SJCRH30 (cell line): ENCODE data around the gene RALBP1. TPM values are rescaled to one million over a fixed set of nuclear protein-coding genes. Genes with fewer than 3 reads are reported as not detected.
A peak's percentile ranks its signal among the peaks of the same experiment; 100 is the strongest.
"Not testable (repeated sequence)": the region's sequence is repeated elsewhere in the genome, so short reads cannot be mapped to it uniquely, and the experiment has no call there.

Experiments used
- DNase-seq, 2 experiments: peaks; one replicate each; pipeline ENCODE4 v3.0.0-alpha.2; 2015 to 2020
- H3K27ac ChIP-seq: fragments of 250-450 bp; sonication (Bioruptor Pico); 2 replicates; pipeline ENCODE4 v1.5.1; 2020; ENCODE audit warnings: mild to moderate bottlenecking, moderate library complexity
- H3K27me3 ChIP-seq: fragments of 250-450 bp; sonication (Bioruptor Pico); 2 replicates; pipeline ENCODE4 v1.5.1; 2020; ENCODE audit warnings: mild to moderate bottlenecking, moderate library complexity
- H3K36me3 ChIP-seq: fragments of 250-450 bp; sonication (Bioruptor Pico); 2 replicates; pipeline ENCODE4 v1.5.1; 2020; ENCODE audit warnings: mild to moderate bottlenecking, moderate library complexity
- H3K4me1 ChIP-seq: fragments of 250-450 bp; sonication (Bioruptor Pico); 2 replicates; pipeline ENCODE4 v1.5.1; 2020; ENCODE audit warnings: mild to moderate bottlenecking, moderate library complexity
- H3K4me3 ChIP-seq: fragments of 250-450 bp; sonication (Bioruptor Pico); 2 replicates; pipeline ENCODE4 v1.5.1; 2020; ENCODE audit warnings: mild to moderate bottlenecking, moderate library complexity
- H3K9me3 ChIP-seq: fragments of 250-450 bp; sonication (Bioruptor Pico); replicated peaks from 2 replicates; pipeline ENCODE4 v1.5.1; 2020; ENCODE audit warnings: mild to moderate bottlenecking, moderate library complexity
- total RNA-seq: library from RNA; depleted of rRNA; stranded (reverse); fragments of >200 nt; shearing (Covaris generic); gene quantifications from 2 replicates; pipeline ENCODE4 v1.2.3, GENCODE V29; 2014; rRNA removed

RALBP1 gene
- total RNA-seq, result 29.7 and 34.7 TPM in 2 replicates

DNA sequence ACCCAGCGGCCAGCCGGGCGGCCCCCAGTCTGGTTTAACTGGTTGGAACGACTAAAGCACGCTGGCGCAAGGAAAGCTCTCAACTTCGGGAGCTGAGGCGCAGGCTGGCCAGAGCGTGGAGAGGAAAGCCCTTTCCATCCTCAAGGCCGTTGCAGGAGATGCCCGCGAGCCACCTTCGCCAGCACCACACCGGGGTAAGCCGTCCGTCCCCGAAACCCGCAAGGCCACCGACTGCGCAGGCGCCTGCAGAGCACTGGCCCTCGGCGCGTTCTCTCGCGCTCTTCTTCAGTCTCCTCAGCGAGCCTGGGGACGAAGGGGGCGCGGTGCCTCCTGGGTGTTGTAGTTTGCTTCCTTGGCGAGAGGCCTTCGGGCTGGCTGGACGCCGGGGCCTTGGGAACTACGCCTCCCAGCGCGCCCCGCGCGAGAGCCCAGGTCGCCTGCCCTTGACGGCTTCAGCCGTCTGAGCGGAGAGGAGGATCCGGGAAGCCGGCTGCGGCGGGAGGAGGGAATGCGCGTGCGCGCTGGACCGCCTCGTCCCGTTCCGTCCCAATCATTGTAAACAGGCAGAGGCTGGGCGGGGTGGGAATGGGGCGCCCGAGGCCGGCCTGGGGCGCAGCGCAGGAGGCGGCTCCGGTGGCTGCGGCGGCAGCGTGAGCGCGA is at the start of gene RALBP1:
Gene RALBP1 (plus strand): TSS at position 531 of the 660 bp plus-strand sequence. CDS start 37,533 bp downstream, outside the sequence.
- Histone ChIP-seq H3K27me3 (no peaks in the 10 kb centered on the region), H3K9me3 (no peaks in the 10 kb centered on the region), H3K4me1 (no peaks in the 10 kb centered on the region), H3K27ac (peak within 1 kb of the TSS; percentile 66), H3K36me3 (no peaks in the 10 kb centered on the region), H3K4me3 (peak within 1 kb of the TSS; percentile 71)
- peak; percentile 97 for DNase-seq

DNA sequence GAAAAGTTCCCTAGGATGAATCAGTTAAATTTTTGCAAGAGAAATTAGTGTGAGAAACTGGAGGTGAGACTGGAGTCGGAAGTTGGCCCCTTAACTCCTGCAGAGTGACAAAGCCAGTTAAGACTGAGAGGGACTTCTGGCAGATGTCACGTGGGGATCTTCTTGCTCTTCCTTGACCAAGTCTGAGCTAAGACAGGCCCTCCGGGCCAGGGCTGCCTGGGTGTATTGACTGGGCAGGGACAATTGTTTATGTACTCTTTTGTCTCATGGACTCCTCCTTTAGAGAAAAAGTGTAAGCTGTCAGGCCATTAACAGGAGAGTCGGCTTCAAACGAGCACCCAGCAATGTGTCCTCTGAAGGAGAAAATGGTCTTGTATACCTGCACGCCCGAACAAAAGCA is 48.6 kb upstream of the RALBP1 start:
- Histone ChIP-seq H3K4me3 (no peak overlapping the region), H3K27ac (no peak overlapping the region), H3K36me3 (no peaks in the 10 kb centered on the region), H3K27me3 (no peaks in the 10 kb centered on the region), H3K4me1 (no peaks in the 10 kb centered on the region), H3K9me3 (no peaks in the 10 kb centered on the region)
- no peak for DNase-seq

DNA sequence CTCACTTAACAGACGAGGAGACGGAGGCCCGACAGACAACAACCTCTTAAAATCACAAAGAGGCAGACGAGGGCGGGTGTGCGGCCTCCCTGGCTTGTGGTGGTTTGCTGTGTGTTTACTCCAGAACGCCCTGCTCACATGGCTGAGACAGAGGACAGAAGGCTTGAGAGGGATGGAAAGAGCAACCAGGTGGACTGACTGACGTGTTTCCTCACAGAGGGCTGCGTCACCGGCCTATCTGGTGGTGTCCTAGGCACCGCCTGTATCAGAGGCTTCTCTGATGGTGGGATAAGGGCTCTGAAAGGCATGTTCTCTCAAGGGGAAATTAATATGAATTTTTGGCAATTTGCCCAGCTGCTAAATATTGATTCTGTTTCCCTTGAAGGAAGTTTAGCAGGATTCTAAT is 47.0 kb upstream of the RALBP1 start:
- DNase-seq, result no peak
- Histone ChIP-seq H3K9me3 (no peaks in the 10 kb centered on the region), H3K4me1 (no peaks in the 10 kb centered on the region)

DNA sequence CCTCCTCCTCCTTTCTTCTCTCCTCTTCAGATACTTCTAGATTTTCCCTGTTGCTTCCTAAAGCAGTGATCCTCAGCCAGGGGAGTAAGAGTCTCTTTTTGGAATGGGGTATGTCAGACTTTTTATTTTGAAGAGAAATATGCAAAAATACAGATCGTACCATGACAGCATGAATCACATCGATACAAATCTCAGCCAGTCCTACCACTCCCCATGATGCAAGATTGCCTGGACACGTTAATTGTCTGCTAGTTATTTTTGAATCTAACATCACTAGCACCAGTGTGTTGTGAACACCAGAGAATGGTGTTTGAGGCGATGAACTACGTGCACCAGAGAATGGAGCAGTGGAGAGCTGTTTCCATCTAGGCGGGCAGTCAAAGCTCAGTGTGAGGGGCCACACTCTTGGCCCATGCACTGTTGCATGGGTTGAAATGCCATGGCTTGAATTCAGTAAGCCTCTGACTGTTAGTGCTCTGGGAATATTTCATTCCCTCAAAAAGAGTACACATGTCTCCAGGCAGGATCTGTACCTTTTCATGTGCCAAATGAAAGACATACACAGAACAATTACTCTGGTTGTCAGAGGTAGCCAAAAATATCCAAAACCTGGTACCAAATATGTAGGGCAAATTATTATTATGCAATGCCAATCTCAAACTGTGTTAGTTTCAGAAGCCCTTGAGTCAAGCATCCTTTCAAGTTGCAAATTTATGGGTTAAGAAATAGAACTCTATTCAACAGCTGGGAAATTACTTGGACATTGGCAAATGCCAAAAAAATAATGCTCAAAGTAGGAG is 46.3 kb upstream of the RALBP1 start:
- Histone ChIP-seq H3K4me3 (no peak overlapping the region), H3K4me1 (no peaks in the 10 kb centered on the region), H3K27me3 (no peaks in the 10 kb centered on the region), H3K9me3 (no peaks in the 10 kb centered on the region), H3K27ac (no peak overlapping the region), H3K36me3 (no peaks in the 10 kb centered on the region)
- DNase-seq, result no peak

More for the DNA sequence above, 47.0 kb upstream of the RALBP1 start:
- Histone ChIP-seq H3K27me3 (no peaks in the 10 kb centered on the region), H3K27ac (no peak overlapping the region), H3K4me3 (no peak overlapping the region), H3K36me3 (no peaks in the 10 kb centered on the region)

DNA sequence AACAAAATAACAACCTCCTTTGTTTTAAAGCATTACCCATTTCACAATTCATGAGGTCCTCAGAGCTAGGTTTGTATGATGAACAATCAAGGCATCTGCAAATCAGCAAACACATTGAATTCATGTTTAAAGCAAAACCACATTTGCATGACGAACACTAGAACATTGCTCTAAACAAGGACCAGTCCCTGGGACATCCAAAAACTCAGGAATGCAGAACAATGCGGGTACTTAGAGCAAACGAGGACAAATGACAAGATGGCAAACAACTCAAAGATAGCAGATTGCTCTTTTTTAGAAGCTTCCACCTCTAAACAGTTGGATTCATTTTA is 45.7 kb upstream of the RALBP1 start:
- H3K4me3 ChIP-seq, result no peak overlapping the region
- no peaks in the 10 kb centered on the region for H3K4me1 ChIP-seq
- no peaks in the 10 kb centered on the region for H3K9me3 ChIP-seq
- no peaks in the 10 kb centered on the region for H3K36me3 ChIP-seq
- H3K27me3 ChIP-seq, result no peaks in the 10 kb centered on the region
- no peak for DNase-seq
- no peak overlapping the region for H3K27ac ChIP-seq

DNA sequence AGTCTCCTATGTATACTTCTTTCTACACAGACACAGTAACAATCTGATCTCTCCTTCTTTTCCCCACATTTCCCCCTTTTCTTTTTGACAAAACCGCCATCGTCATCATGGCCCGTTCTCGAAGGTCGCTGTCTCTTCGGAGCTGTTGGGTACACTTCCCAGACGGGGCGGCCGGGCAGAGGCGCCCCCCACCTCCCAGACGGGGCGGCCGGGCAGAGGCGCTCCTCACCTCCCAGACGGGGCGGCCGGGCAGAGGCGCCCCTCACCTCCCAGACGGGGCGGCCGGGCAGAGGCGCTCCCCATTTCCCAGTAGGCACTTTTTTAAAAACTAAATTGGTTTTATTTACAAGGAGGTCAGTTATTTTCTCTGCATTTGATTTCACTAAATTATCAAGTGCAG is 45.0 kb upstream of the RALBP1 start:
- not testable (repeated sequence) for H3K4me3 ChIP-seq, H3K4me1 ChIP-seq, H3K27me3 ChIP-seq, H3K9me3 ChIP-seq, DNase-seq, H3K36me3 ChIP-seq, H3K27ac ChIP-seq

DNA sequence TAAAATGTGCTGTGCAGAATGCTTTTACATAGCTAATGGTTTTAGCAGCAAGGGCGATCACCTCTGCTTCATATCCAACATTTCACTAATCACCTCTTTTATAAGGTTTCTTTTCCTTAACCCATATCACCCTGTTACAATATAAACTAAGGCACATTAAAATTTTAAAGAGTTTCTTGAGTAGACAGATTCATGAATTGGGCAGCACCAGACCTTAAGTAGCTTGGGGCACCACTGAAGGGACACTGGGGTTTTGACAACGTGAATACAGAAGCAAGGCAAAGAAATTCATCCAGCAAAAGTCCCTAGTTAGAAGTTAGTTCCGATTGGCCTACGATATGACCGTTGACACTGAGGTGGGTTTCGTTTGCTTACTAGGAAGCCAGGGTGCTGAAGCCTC is 44.0 kb upstream of the RALBP1 start:
- no peak for DNase-seq
- Histone ChIP-seq H3K4me3 (no peak overlapping the region), H3K27ac (no peak overlapping the region)

DNA sequence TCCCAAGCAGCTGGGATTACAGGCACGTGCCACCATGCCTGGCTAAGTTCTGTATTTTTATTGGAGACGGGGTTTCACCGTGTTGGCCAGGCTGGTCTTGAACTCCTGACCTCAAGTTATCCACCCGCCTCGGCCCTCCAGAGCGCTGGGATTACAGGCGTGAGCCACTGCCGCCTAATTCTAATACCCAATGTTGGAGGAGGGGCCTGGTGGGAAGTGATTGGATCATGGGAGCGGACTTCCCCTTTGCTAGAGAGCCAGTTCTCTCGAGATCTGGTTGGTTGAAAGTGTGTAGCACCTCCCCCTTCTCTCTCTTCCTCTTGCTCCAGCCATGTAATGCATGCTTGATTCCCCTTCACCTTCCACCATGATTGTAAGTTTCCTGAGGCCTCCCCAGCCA is 42.2 kb upstream of the RALBP1 start:
- peak; percentile 64 to 71 for DNase-seq
- not testable (repeated sequence) for H3K27me3 ChIP-seq, H3K4me1 ChIP-seq, H3K36me3 ChIP-seq, H3K9me3 ChIP-seq
- Histone ChIP-seq H3K27ac (peak overlapping the region; percentile 73; the same call in 1 of the 2 replicates), H3K4me3 (peak overlapping the region; percentile 56)

More for the DNA sequence above, 44.0 kb upstream of the RALBP1 start:
- Histone ChIP-seq H3K27me3 (no peaks in the 10 kb centered on the region), H3K9me3 (no peaks in the 10 kb centered on the region), H3K4me1 (no peaks in the 10 kb centered on the region), H3K36me3 (no peaks in the 10 kb centered on the region)

DNA sequence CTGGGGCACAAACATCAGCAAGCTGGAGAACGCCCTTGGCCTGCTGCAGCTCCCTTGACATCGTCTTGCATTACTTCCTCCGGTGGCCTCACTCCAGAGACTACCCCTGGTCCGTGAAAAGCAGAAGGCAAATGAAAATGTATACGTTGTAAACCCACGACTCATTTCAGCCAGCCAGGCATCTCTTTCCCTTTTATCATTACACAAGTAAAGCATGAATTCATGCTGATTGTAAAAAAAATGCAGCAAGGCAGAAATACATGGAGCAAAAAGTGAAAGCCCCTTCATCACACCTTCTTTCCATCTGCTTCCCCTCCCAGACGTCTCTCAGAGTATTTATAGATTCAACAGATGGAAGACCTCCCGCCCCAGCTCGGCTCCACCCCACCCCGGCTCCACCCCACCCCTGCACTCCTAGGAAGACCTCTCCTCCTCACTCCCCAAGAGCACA is 41.6 kb upstream of the RALBP1 start:
- peak overlapping the region; percentile 56 for H3K4me3 ChIP-seq
- peak overlapping the region; percentile 73; the same call in 1 of the 2 replicates for H3K27ac ChIP-seq
- no peaks in the 10 kb centered on the region for H3K36me3 ChIP-seq
- peak; percentile 56 to 60 for DNase-seq
- H3K27me3 ChIP-seq, result no peaks in the 10 kb centered on the region
- no peaks in the 10 kb centered on the region for H3K4me1 ChIP-seq
- no peaks in the 10 kb centered on the region for H3K9me3 ChIP-seq

DNA sequence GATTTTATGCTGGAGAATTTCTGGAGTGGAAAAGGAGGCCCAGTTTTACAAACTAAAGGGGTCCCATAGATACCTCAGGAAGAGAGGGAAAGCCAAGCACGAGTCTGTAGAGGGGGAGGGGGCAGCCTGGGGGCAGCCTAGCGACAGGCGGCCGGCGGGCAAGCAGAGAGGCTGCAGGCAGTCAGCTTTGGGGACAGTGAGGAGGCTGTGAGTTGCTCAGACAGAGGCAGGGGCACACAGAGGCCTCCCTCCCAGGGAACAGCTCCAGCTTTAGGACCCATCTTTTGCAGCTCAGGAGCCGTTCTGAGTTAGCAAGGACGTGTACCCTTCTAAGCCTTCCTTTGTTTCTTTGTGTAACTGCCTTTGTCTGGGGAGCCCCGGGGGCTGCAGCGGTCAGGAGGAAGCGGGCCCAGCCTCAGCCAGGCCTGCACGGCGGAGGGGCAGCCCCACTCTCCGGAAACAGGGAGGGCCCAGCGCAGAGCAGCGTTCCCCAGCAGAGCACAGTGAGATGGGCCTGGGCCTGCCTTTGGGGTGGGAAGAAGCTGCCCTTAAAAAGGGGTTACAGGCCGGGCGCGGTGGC is 41.1 kb upstream of the RALBP1 start:
- Histone ChIP-seq H3K9me3 (no peaks in the 10 kb centered on the region), H3K4me1 (no peaks in the 10 kb centered on the region), H3K27me3 (no peaks in the 10 kb centered on the region), H3K4me3 (peak overlapping the region; percentile 56), H3K36me3 (no peaks in the 10 kb centered on the region), H3K27ac (peak overlapping the region; percentile 73; the same call in 1 of the 2 replicates)
- DNase-seq, result peak; percentile 41 to 51

DNA sequence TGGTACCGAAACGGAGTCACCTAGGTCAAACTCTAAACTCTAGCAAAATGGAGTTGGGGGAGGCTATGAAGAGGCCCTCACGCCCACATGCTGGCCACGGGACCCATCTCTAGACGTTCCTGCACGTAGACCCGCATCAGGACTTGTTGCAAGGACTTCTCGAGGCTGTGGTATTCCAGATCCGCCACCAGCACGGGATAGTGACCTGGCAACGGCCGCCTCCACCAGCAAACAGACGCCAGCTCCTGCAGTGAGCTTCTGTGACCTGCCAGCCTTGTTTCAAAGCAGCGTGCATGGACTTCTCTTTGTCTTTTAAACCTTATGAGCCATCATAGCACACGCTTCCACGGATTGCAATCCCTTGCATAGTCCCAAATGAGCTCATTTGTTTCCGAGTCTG is 40.3 kb upstream of the RALBP1 start:
- no peak for DNase-seq
- Histone ChIP-seq H3K9me3 (no peaks in the 10 kb centered on the region), H3K36me3 (no peaks in the 10 kb centered on the region), H3K4me1 (no peaks in the 10 kb centered on the region), H3K4me3 (no peak overlapping the region), H3K27ac (no peak overlapping the region), H3K27me3 (no peaks in the 10 kb centered on the region)

DNA sequence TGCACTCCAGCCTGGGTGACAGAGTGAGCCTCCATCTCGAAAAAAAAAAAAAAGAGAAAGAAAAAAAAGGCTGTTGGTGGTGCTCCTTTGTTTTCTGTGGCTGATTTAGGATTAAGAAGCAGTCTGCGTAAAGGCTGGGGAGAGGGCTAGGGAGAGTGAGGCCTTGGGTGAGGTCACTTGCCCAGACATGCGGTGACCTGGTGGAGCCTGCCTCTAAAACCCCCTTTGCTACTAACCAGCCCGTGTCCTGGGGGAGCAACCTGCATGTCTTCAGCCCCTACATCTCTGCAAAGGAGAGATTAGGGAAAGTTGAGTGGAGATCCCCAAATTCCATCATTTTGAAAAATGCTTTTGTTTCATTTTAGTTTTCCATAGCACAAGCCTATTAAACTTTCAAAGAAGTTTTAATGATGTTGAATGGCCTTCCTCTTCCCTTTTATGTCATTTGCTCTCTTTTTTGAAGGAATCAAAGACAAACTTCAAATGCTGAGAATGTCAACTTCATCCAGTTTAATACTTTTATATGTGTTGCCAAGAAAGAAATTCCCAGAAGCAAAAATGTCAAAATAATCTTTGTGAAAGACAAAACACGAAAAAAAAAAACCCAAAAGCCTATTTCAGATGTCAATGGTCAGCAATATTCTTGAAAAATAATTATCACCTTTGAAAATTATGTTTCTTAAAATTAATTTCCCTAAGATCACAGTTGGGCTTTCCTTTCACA is 38.9 kb upstream of the RALBP1 start:
- DNase-seq, result no peak
- no peak overlapping the region for H3K27ac ChIP-seq

DNA sequence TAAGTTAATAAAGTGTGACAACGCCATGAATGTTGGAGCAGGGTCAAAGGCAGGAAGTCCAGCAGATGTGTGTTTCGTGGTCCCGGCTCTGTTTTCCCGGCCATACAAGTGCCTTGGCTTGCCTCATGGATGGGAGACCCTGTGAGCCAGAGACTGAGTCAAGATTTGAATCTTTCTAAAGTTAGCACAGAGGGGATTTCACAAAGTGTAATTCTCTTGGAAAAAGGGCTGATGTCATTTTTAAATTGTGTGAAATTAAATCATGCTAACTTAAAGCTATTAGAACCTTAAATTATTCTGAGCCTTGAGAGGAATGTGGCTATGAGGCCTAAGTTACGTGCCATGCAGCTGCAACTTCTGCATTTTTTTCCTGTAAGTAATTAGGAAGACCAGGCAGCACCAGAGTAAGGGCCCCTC is 38.3 kb upstream of the RALBP1 start:
- H3K36me3 ChIP-seq, result no peaks in the 10 kb centered on the region
- no peaks in the 10 kb centered on the region for H3K4me1 ChIP-seq
- no peaks in the 10 kb centered on the region for H3K27me3 ChIP-seq
- DNase-seq, result peak; percentile 18 to 34
- no peaks in the 10 kb centered on the region for H3K9me3 ChIP-seq
- no peak overlapping the region for H3K4me3 ChIP-seq
- H3K27ac ChIP-seq, result no peak overlapping the region

More for the DNA sequence above, 38.9 kb upstream of the RALBP1 start:
- Histone ChIP-seq H3K27me3 (no peaks in the 10 kb centered on the region), H3K9me3 (no peaks in the 10 kb centered on the region), H3K36me3 (no peaks in the 10 kb centered on the region), H3K4me1 (no peaks in the 10 kb centered on the region), H3K4me3 (no peak overlapping the region)

DNA sequence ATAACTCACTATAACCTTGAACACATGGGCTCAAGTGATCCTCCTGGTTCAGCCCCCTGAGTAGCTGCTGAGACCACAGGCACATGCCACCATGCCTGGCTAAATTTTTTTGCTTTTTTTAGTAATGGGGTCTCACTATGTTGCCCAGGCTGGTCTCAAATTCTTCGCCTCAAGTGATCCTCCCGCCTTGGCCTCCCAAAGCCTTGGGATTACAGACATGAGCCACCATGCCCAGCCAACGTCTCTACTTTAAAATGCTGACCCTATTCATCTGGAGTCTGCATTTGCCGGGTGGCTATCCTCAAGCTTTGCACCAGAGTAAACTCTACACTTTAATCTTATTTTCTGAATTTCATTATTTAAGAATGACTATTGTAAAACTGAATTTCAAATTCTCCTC is 37.6 kb upstream of the RALBP1 start:
- H3K27ac ChIP-seq, result no peak overlapping the region
- H3K4me3 ChIP-seq, result no peak overlapping the region
- H3K36me3 ChIP-seq, result no peaks in the 10 kb centered on the region
- H3K27me3 ChIP-seq, result no peaks in the 10 kb centered on the region
- no peaks in the 10 kb centered on the region for H3K4me1 ChIP-seq
- DNase-seq, result no peak
- H3K9me3 ChIP-seq, result no peaks in the 10 kb centered on the region

DNA sequence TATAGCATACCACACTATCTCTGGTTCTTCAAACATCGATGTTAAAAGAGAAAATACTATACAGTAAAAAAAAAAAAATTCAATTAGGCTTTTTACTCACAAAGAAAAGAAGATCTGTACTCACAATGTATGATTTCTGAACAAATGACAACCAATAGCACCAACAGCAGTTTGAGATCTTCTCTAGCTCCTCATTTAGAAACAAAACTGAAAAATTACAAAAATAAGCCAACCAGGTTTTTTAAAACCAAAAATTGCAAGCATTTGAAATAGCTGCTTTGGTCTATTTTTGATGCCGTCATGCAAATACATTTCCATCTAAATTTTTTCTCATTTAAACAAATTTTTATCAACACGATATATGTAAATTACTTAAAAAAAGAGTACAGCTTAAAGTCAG is 34.3 kb upstream of the RALBP1 start:
- Histone ChIP-seq H3K27me3 (no peaks in the 10 kb centered on the region), H3K4me1 (no peaks in the 10 kb centered on the region), H3K36me3 (no peaks in the 10 kb centered on the region), H3K9me3 (no peaks in the 10 kb centered on the region), H3K4me3 (no peak overlapping the region), H3K27ac (no peak overlapping the region)
- no peak for DNase-seq
